Germinal center (tissue), 1 donor: ENCODE results near the gene ANKS1A.
"Not testable (repeated sequence)": the region's sequence is repeated elsewhere in the genome, so short reads cannot be mapped to it uniquely, and the experiment has no call there.

ENCODE experiments used
- DNase-seq: peaks from one replicate; pipeline ENCODE4 v3.0.0; 2012; ENCODE audit warnings: mixed read lengths, low spot score

Gene ANKS1A

DNA sequence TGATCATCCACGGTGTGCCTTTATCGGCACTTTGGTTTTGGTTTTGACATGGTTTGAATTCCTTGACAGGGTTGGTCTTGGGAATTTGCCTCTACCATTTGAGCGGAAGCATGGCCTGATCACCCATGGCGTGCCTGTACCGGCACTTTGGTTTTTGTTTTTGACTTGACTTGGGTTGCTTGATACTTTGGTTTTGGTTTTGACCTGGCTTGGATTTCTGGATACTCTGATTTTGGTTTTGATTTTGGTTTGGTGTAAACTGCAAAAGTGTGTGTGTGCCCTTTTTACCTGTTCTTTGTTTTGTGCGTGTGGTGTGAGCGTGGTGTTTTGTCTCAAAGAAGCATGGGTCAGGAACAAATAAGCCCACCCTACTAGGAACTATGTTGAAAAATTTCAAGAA lies 110.1 kb downstream of the ANKS1A start:
- DNase-seq: not testable (repeated sequence)

DNA sequence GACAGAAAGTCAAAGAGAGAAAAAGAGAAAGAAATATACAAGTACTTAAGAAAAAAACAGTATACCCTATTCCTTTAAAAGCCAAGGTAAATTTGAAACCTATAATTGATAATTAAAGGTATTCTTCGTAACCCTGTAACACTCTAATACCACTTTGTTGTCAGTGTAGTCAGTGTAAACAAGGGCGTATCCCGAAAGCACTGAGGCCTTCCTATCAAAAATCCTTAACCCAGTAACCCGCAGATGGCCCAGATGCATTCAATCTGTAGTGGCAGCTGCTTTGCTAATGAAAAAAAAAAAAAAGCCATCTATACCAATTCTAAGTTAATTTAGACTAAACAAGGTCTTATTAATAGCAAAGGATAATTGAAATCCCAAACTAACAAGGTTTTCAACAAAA lies 110.9 kb downstream of the ANKS1A start:
- not testable (repeated sequence) for DNase-seq

DNA sequence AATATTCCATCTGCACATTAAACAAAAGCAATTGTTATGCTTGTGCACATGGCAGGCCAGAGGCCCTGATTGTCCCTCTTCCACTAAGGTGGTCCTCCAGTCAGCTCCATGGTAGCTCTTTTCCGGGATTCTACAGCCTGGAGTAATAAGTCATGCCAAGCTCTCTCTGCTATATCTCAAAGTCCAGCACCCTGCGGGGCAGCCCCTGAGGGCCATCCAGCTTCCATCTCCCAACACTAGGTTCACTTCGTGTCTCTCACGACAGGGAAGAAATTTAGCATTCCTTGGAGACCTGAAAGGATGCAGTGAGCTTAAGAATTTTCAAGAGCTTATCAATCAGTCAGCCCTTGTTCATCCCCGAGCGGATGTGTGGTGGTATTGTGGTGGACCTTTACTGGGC lies 112.3 kb downstream of the ANKS1A start:
- not testable (repeated sequence) for DNase-seq

DNA sequence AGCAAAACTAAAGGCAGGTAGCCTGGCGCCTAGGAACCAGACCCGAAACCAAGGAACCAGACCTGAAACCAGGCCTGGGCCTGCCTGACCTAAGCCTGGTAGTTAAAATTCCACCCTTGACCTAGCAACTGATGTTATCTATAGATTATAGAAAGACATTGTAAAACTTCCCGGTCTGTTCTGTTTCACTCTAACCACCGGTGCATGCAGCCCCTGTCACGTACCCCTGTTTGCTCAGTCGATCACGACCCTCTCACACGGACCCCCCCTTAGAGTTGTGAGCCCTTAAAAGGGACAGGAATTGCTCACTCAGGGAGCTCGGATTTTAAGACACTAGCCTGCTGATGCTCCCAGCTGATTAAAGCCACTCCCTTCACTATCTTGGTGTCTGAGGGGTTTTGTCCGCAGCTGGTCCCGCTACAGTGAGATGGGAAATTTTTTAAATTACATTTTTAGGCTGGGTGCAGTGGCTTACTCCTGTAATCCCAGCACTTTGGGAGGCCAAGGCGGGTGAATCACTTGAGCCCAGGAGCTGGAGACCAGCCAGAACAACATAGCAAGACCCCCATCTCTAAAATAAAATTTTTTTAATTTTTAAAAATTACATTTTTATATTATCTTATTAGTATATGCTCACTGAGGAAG lies 115.0 kb downstream of the ANKS1A start:
- not testable (repeated sequence) for DNase-seq

DNA sequence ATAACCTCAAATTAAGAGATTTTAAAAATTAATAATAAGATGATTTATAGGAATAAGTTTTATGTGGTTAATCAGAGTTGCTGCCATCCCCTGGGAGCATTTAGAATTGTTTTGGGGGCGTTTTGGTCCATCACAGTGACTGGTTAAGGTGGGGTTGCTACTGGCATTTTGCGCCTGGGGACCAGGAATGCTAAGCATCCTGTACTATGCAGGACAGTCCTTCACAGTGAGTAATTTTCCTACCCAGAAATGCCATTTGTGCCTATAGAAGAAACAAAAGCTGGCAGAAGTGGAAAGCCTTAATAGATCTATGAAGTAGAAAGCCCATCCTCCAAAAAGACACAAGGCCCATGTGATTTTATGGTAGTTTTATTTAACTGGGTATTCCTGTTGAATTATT lies 118.0 kb downstream of the ANKS1A start:
- DNase-seq: no peak

DNA sequence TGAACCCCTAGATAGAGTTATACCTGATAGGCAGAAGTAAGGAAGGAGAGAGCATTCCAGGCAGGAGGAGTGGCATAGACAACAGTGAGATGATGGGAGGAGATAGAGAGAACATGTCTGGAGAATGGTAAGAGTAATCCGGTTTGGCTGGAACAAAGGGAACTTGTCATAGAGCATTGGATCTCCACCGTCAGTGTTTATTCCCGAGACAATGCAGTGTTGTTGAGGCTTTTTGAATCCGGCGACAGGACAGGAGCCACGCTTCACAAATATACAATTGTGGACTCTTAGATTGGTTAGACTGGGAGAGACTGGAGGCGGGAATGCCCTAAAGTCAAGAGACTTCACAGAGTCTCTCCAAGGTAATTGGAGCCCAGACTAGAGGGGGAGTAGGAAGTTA lies 119.8 kb downstream of the ANKS1A start:
- DNase-seq: no peak

DNA sequence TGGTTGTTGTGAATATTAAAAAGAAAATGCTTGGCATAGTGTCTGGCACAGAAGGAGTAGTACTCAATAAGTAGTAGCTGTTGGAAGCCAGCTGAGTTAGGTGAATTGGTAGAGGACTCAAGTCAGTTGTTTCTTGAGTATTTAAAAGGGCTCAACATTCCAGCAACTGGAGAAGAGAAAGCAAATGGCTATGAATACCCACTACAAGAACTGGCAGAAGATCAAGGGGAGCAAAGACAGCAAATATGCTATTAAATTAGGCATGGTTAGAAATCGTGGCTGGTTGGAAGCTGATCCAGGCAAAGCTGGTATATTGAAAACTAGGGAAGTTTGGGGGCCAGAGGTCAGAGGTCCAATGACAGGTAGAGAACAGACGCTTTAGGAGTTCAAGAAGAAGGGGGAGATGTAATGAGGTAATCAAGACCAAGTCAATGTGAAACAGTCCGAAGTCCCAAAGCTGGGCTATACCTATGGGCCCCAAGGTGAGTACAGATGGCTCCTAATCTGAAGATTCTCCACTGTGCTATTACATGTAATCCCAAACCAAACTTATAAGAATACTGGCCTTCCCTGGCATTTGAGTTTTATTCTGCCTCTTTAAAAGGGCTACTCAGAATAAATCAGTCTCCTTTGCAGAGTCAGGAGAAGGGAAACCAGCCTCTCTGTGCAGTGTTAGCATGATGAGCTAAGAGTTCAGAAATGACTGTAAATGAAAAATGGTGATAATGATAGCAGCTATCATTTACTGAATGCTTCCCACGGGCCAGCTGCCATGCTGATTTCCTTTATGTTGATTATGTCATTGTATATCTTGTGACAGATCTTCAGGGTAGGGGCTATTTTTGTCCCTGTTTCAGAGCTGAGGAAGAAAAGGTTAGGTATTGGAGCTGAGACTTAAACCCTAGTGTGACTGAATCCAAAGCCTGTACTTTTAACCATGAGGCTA lies 122.3 kb downstream of the ANKS1A start:
- no peak for DNase-seq

DNA sequence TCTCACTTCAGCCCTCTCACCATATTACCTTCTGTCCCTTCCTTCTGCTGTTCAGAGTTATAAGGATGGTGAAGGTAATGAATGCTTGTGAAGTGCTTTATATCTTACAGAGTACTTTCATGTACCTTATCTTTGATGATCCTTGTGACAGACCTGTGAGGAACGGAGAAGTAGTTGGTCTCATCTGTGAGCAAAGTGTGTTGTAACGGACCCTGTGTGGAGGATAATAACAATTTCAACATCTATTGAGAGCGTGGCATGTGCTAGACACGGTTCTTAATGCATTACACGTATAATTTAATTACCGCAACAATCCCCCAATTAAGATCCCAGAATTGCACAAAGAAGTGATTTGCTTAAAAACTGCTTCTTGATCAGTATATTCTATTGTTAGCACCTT lies 124.6 kb downstream of the ANKS1A start:
- DNase-seq: no peak

DNA sequence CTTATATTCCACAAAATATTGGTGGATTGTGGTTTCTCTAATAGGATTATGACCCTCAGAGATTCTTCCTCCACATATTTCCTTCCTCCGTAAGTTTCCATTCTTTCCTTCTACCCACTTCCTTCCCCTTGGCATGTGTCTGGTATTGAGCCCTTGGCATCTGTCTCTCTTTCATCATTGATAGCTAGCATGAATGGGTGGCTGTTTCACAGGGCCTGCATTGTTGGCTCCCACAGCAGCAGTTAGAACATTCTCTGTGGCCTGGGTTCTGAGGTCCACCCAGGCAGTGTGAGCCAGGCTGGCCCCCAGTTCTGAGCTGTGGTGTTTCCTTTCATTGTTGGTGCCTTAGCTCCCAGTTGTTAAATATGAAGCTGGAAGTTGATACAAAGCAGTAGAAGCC lies 125.3 kb downstream of the ANKS1A start:
- no peak for DNase-seq

DNA sequence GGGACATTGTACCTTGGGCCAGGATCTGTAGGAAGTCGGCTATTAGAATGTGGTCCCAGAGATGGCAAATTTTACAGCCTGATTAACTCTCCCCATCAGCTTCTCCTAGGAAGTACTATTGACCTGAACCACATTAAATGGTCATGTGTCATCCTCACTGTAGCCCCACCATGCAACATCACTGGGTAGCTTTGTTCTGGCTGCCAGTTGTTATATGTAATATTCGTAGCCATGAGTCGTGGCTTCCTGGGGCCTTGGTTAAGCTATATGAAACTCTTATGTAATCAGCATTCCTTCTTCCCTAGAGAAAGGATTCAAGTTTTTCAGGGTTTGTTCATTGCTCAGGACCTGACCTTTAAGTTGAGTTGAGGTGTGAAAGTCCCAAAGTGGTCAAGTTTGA lies 125.7 kb downstream of the ANKS1A start:
- DNase-seq: no peak

DNA sequence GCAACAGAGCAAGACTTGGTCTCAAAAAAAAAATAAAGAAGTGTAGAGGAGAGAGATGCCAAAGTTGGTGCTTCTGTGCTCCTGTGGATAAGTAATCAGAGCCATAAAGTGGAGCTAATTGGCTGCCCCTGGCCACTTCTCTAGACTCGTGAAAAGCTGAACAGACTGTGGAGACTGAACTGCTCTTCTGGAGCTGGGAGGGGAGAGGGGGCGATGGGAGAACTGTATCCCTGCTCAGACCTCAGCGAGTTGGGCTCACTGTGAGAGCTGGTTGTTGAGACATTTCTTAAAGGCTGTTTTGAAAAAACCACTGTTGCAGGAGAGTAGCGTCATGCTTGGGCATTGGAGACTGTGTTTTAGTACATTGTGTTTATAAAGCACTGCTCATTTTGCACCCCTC lies 126.4 kb downstream of the ANKS1A start:
- DNase-seq: no peak

DNA sequence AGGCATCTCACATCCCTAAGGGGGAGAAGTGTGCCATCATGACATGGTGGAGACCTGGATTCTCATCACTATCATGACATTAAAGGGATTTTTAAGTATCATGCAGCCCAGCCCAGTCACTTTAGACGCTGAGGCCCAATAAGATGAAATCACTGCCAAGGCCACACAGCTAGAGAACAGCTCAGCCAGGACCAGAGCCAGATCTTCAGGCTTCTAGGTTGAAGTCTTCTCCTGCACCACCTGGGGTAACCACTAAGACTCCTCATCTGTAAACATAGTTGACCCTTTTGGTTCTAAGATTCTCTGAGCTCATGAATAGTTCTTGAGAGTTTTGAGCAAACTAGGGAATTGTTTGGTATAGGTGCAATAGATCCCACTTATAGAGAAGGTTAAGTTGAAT lies 126.9 kb downstream of the ANKS1A start:
- DNase-seq: no peak

DNA sequence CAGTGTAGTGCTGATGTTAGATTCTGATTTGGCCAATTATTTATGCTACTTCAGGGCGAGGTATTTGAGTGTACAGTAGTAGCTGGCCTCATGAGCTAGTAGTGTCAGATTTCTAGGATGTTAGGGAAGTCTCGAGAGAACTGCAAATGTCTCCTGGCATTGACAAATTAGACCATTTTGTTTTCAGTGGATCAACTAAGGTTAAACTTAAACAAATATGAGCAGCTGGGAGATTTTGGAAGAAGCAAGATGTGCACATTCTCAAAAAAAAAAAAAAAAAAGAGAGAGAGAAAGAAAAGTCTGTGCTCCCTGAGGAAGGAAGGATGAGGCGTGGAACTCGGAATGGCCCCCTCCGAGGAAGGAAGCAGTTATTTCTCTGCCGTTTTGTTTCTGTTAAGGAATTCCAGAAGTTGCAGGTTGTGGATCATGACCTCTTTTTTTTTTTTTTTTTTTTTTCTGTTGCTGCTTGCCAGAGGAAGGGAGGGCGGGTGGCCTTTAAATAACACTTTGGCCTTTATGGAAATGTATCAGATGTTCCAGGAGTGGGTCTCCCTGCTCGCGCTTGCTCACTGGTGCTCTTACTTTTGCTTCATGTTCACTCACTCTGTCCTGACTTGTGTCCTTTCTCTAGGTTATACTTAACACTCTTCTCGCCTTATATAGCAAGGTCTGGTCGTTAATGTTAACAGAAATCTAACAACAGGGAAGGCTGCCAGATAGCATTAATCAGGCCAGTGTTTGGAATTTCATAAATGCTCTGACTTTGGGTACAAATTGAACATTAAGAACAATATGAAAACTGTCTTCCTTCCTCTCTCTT lies 127.7 kb downstream of the ANKS1A start:
- no peak for DNase-seq

DNA sequence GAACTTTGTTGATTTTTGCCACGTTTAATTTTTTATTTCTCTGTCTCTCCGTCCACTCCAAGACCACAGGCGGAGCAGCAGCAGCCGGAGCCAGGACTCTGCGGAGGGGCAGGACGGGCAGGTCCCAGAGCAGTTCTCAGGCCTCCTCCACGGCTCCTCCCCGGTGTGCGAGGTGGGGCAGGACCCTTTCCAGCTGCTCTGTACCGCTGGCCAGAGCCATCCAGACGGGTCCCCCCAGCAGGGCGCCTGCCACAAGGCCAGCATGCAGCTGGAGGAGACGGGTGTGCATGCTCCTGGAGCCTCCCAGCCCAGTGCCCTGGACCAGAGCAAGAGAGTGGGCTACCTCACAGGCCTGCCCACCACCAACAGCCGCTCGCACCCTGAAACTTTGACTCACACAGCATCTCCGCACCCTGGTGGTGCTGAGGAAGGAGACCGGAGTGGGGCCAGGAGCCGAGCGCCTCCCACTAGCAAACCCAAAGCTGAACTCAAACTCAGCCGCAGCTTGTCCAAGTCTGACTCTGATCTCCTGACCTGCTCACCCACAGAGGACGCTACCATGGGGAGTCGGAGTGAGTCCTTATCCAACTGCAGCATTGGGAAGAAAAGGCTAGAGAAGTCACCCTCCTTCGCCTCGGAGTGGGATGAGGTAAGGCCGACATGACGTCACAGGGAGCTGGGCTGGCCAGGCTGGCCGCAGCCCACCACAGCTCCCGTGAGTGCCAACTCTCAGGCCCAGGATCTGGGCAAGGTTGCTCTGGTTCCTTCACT lies 128.5 kb downstream of the ANKS1A start:
- no peak for DNase-seq

DNA sequence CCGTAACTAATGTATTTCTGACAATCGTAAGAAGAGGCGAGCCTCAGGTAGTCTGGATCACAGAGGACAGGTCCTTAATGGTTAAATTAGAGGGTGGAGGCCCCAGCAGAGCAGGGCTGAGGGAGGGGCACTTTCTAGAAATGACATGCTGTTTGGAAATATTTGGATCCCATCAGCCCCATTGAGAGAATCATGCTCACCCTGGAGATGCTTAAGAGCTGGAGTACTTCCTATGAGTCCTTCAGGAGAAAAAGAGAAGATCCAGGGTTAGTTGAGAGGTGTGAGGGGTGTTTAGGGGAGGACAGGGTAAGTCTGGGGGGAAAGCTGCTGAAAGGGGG lies 129.1 kb downstream of the ANKS1A start:
- DNase-seq: no peak

DNA sequence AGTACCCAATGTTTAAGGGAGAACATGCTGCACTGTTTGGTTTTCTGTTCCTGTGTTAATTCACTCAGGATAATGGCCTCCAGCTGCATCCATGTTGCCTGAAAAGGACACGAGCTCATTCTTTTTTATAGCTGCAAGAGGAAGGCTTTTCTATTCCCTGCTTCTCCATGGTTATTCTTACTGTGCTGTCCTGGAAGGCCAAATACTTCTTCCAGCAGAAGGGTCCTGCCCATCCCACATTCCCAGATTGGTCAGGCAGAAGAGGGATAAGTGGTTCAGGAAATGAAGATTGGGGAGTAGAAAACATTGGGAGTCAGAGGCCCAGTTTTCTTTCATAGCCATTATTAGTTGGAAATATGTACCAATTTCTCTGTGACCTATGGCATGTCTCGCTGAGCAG lies 129.7 kb downstream of the ANKS1A start:
- no peak for DNase-seq

DNA sequence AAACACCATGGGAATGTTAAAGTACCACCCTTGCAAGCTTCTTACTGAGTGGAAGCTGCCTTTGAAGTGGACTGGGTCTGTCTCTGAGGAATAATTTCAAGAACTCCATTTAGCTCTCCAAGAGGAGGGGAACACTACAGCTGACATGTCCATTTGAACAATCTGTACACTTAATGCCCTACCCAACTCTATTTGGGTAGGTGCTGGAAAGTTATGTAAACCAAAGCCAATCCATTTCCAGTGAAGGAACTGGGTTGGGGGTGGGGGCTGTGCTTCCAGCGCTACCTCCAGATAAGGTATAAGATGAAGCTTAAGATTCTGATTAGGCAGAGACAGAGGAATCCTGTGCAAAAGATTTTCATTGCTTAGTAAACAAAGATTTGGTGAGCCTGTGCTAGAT lies 130.1 kb downstream of the ANKS1A start:
- DNase-seq: no peak

DNA sequence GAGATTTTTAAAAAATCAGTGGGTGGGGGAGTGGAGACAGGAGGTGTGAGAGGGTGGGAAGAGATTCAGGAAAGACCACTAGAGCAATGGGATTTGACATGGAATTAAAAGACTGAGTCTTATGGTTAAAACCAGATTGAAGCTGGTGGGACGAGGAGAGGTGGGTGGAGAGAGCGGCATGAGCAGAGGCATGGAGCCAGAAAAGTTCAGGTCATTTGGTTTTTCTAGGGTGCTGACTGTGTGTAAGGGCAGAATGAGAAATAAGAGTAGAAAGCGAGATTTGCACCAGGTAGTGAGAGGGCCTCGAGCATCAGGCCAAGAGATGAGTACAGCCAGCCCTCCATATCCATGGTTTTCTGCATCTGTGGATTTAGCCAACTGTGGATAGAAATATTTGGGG lies 130.8 kb downstream of the ANKS1A start:
- no peak for DNase-seq

DNA sequence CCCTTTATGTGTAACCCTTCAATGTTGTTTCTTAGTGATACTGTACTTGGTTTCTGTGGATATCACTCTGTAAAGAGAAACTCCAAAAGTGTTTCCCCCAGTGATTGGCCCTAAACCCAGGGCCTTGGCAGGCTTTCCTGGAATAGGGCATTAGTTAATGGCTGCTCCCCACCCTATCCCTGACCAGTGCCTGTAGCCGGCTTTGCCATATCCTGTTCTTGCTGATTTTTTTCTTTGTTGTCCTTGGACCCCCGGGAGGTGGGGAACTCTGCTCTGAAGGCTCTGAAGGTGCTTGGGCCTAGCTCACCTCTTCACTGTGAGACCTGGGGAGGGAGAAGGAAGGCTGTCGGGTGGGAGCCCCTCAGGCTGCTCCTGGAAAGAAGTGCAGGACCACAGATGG lies 131.9 kb downstream of the ANKS1A start:
- DNase-seq: no peak

DNA sequence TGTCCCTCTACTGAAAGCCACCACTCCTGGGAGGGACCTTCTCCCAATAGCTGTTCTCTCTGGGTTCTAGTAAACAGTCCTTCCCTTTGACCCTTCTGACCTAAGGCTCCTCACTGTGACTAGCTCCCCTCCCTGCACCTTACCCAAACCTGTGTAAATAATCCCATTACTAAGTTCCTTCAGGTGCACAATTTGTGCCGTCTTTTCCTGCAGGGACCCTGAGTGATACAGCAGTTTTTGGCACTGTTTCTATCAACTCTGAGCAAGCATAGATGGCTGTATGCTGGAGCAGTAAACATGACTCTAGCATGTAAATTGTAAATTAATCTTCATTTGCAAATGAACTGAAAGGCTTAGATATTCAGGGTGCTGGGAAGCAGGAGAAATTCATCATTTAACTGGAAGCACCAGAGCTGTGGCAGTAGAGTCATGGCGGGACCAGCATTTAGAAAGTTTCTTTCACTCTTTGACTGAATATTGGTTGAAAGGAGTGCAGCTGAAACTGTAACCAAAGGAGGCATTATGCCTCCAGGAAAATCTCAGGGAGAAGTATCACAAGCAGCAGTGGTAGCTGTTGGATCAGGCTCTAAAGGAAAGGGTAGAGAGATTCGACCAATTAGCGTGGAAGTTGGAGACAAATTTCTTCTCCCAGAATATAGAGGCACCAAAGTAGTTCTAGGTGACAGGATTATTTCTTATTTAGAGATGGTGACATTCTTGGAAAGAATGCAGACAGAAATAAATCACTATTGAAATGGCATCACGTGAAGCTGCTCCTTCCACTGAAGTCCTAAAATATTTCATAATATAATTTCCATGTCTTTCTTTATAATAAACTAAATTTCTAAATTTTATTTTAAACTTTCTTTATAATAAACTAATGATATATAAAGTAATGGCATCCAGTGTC lies 134.3 kb downstream of the ANKS1A start:
- no peak for DNase-seq

DNA sequence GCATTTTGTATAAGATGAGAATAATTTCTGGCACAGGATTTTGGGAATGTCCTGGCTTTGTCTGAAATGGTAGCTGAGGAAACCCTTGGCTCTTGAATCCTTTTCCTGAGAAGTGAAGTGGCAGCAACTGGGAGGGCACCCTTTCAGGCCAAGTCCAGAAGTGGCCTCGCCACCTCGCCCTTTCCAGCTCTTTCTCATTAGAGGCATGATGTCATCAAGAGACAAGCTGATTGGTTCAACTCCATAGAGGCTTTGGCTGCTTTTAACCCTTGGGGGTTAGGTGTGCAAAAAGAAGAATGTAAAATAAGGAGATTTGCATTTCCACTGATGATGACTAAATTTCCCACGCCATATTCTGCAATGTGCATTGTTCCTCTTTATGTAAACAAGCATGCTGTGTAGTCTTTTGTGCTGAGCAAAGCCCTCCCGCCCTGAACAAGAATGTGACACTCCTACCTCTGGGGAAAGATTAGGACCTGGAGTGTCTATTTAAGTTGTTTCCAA lies 135.5 kb downstream of the ANKS1A start:
- DNase-seq: no peak
